B cell (primary cell): ENCODE results near the gene ASAH2B. TPM values are rescaled to one million over a fixed set of nuclear protein-coding genes. Genes with fewer than 3 reads are reported as not detected.
"Not testable (repeated sequence)": the region's sequence is repeated elsewhere in the genome, so short reads cannot be mapped to it uniquely, and the experiment has no call there.

Source experiments
- ATAC-seq: fragments of 200-7000 bp; cut with Tn5 transposase; one replicate; pipeline ENCODE4 v1.10.0; 2021; ENCODE audit warnings: low read depth, mild to moderate bottlenecking, moderate number of reproducible peaks, moderate library complexity
- CTCF ChIA-PET: fragments of 350-600 bp; sonication (Branson Sonifier 250); formaldehyde crosslinking; loops from one replicate; lab custom pipeline; 2021; ENCODE audit warnings: antibody characterized with exemption, inconsistent platforms; lab: Charles Lee
- POLR2A ChIA-PET: fragments of 350-600 bp; sonication (Branson Sonifier 250); formaldehyde crosslinking; loops from one replicate; lab custom pipeline; 2021; ENCODE audit warnings: antibody characterized with exemption; lab: Charles Lee
- DNase-seq: peaks from one replicate; pipeline ENCODE4 v3.0.0; 2013
- H2AFZ ChIP-seq: 2 replicates; pipeline ENCODE4 v1.6.1; 2012; ENCODE audit warnings: mild to moderate bottlenecking, low read depth, low read length; ENCODE audit not compliant: insufficient read depth, poor library complexity, severe bottlenecking
- H3K27ac ChIP-seq, 2 donors: 1 replicate in 1 of 2; 2 replicates in 1 of 2; pipeline ENCODE4 v1.5.1; 2012 to 2013; ENCODE audit warnings: low read length in 2 of 2, mild to moderate bottlenecking in 2 of 2, moderate library complexity in 1 of 2
- H3K27me3 ChIP-seq, 4 experiments: fragments of 200-600 bp in 1 of 4; sonication (generic) in 1 of 4; replicated peaks in 1 of 4; 1 replicate in 2 of 4; 2 replicates in 2 of 4; pipeline versions ENCODE4 v1.6.1 to v1.7.0; 2013 to 2016; ENCODE audit warnings: low read length in 3 of 4, mild to moderate bottlenecking in 2 of 4, mixed read lengths in 1 of 4, moderate library complexity in 1 of 4; ENCODE audit not compliant: insufficient read depth in 4 of 4, control insufficient read depth in 3 of 4; ENCODE audit errors: control extremely low read depth in 1 of 4
- H3K36me3 ChIP-seq, 2 experiments: replicated peaks in 1 of 2; 1 replicate in 1 of 2; 2 replicates in 1 of 2; pipeline versions ENCODE4 v1.6.1 to v1.7.1; 2013; ENCODE audit warnings: low read length in 1 of 2; ENCODE audit not compliant: insufficient read depth in 2 of 2, control insufficient read depth in 1 of 2; ENCODE audit errors: control extremely low read depth in 1 of 2, extremely low read depth in 1 of 2
- H3K4me1 ChIP-seq, 2 donors: fragments of 200-600 bp in 1 of 2; sonication (generic) in 1 of 2; 1 replicate in 1 of 2; 2 replicates in 1 of 2; pipeline versions ENCODE4 v1.5.1 to v1.6.1; 2013 to 2017; ENCODE audit warnings: low read length in 2 of 2; ENCODE audit not compliant: control insufficient read depth in 2 of 2, insufficient read depth in 2 of 2
- H3K4me2 ChIP-seq: replicated peaks from 2 replicates; pipeline ENCODE3; 2012; ENCODE audit warnings: mild to moderate bottlenecking, low read depth, low read length; ENCODE audit not compliant: poor library complexity, severe bottlenecking
- H3K4me3 ChIP-seq, 5 experiments: fragments of 200-600 bp in 1 of 5; sonication (generic) in 1 of 5; 1 replicate in 3 of 5; 2 replicates in 2 of 5; pipeline versions ENCODE4 v1.5.1 to v1.7.0; 2011 to 2016; ENCODE audit warnings: low read length in 4 of 5, mild to moderate bottlenecking in 4 of 5, low read depth in 2 of 5, control low read depth in 1 of 5, moderate library complexity in 1 of 5; ENCODE audit not compliant: insufficient read depth in 1 of 5; ENCODE audit errors: control extremely low read depth in 1 of 5, extremely low read depth in 1 of 5
- H3K79me2 ChIP-seq: fragments of 200-600 bp; sonication (generic); one replicate; pipeline ENCODE4 v1.6.0; 2016; ENCODE audit warnings: low read length; ENCODE audit not compliant: control insufficient read depth, insufficient read depth
- H3K9ac ChIP-seq: fragments of 200-600 bp; sonication (generic); 2 replicates; pipeline ENCODE4 v1.6.1; 2017; ENCODE audit warnings: mild to moderate bottlenecking, low read length, moderate library complexity
- H3K9me3 ChIP-seq, 3 donors: one replicate each; pipeline versions ENCODE4 v1.6.1 to v1.7.1; 2013; ENCODE audit warnings: low read length in 2 of 3; ENCODE audit not compliant: control insufficient read depth in 2 of 3, insufficient read depth in 1 of 3; ENCODE audit errors: control extremely low read depth in 1 of 3
- H4K20me1 ChIP-seq: 2 replicates; pipeline ENCODE4 v1.6.0; 2012; ENCODE audit warnings: mild to moderate bottlenecking, low read length; ENCODE audit not compliant: insufficient read depth, control insufficient read depth, poor library complexity, severe bottlenecking
- H3K27ac Mint-ChIP-seq: one replicate; pipeline ENCODE4 v1.8.0; 2021; ENCODE audit warnings: mixed read lengths
- H3K27me3 Mint-ChIP-seq: one replicate; pipeline ENCODE4 v1.8.0; 2021; ENCODE audit warnings: mixed read lengths
- H3K4me1 Mint-ChIP-seq: one replicate; pipeline ENCODE4 v1.8.0; 2021; ENCODE audit warnings: mixed read lengths
- H3K4me3 Mint-ChIP-seq: one replicate; pipeline ENCODE4 v1.8.0; 2021; ENCODE audit warnings: mixed read lengths
- H3K9me3 Mint-ChIP-seq: one replicate; pipeline ENCODE4 v1.8.0; 2022; ENCODE audit warnings: mixed read lengths; ENCODE audit not compliant: insufficient read depth
- WGBS: methylation state at CpG from one replicate; pipeline ENCODE4 v1.1.5; 2013; ENCODE audit warnings: missing lambda C conversion rate; ENCODE audit not compliant: insufficient coverage; 5-methylcytosine and 5-hydroxymethylcytosine counted together
- intact Hi-C: fragments of 100-400 bp; cut with micrococcal nuclease; formaldehyde crosslinking; loops from one replicate; pipeline ENCODE4 v1.10.0; 2022
- polyA plus RNA-seq: library from polyadenylated mRNA; depleted of rRNA; stranded (reverse); fragments of >200 nt; gene quantifications from 2 replicates; pipeline ENCODE4 v1.2.3, GENCODE V29; 2012
- total RNA-seq, 2 donors: library from RNA; stranded (reverse); fragments of 120-200 nt in 1 of 2; gene quantifications; 1 replicate in 1 of 2; 2 replicates in 1 of 2; pipeline versions ENCODE4 v1.2.3 to v1.2.4, GENCODE V29; 2013 to 2022

Gene ASAH2B
- total and polyA plus RNA-seq, 2 donors (not counting 1 experiment from before 2014, with no cell fraction given), result 1.0 to 1.1 TPM

DNA sequence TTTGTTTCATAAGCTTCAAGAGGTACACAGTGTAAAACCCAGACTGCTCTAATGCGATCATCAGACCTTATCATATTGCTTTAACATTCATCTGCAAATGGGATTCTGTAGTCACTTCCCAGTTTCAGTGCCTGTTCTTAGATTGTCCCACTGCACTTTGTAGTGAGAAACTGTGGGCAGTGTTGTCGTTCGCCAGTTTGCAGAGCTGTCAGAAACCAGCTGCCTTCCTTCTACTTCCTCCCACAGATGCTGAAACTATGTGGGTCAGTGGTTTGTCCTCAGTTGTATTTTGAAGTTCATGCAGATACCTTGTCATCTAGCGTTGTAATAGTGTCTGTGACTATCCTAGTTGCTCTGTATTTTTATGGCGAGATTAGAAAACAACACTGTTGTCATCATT lies 15.9 kb upstream of the ASAH2B start:
- peaks cover 30% of the 10 kb centered on the region for H3K27me3 Mint-ChIP-seq
- POLR2A ChIA-PET, CTCF ChIA-PET, H3K9me3 ChIP-seq, H3K27ac ChIP-seq, H3K9me3 Mint-ChIP-seq, H3K9ac ChIP-seq, H3K27ac Mint-ChIP-seq, H3K27me3 ChIP-seq, ATAC-seq, H3K4me1 ChIP-seq, H3K79me2 ChIP-seq, H3K4me3 ChIP-seq, H3K4me1 Mint-ChIP-seq, H2AFZ ChIP-seq, H3K36me3 ChIP-seq, H4K20me1 ChIP-seq, H3K4me3 Mint-ChIP-seq, intact Hi-C loops, DNase-seq, H3K4me2 ChIP-seq: not testable (repeated sequence)
- no CpG with 5 or more reads among the region's 5 CpGs for WGBS

DNA sequence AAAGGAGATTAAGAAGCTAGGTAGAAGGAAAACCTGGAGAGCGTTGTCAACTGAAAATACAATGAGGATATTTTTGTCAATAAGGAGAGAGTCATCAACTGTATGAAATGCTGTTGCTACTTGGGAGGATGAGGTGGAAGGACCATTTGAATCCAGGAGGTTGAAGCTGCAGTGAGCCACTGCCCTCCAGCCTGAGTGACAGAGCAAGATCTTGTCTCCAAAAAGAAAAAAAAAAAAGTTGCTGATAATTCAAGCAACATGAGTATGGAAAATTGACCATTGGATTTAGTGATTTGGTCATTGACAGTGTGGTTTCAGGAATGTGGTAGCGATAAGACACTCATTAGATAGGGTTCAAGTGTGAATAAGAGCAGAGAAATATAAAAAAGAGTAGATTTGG lies 11.6 kb upstream of the ASAH2B start:
- H3K4me2 ChIP-seq, intact Hi-C loops: not testable (repeated sequence)
- WGBS, result 100% methylated on average over 1 of the region's 2 CpGs

DNA sequence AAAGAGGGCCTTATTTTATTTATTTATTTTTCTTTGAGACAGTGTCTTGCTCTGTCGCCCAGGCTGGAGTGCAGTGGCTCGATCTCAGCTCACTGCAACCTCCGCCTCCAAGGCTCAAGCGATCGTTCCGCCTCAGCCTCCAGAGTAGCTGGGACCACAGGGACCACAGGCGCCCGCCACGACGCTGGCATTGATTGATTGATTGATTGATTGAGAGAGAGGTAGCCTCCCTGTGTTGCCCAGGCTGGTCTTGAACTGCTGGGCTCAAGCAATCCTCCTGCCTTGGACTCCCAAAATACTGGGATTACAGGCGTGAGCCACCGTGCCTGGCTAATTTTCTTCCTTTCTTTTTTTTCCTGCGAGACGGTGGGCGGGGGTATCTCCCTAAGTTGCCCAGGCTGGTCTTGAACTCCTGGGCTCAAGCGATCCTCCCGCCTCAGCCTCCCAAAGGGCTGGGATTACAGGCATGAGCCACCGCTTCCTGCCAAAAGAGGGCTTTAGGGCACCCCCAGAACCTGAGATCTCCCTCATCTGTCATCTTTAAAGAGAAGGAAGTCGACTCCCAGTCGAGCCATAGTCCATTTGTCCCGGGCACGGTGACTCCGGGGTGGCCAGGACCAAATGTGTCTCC lies 634 bp upstream of the ASAH2B start:
- peak overlapping the region; percentile 70 for H3K27ac Mint-ChIP-seq
- peak overlapping the region; percentile 88 for H3K4me3 Mint-ChIP-seq
- H3K27me3 Mint-ChIP-seq, result peaks cover 21% of the 10 kb centered on the region
- H3K4me2 ChIP-seq, result peak overlapping the region; percentile 89
- H3K27ac ChIP-seq, result peak overlapping the region in 1 of 2 donors; percentile 60
- POLR2A ChIA-PET, CTCF ChIA-PET, H3K27me3 ChIP-seq, H3K9me3 Mint-ChIP-seq, H3K36me3 ChIP-seq, ATAC-seq, H3K9me3 ChIP-seq, H3K79me2 ChIP-seq, intact Hi-C loops, H3K4me1 ChIP-seq, H4K20me1 ChIP-seq: not testable (repeated sequence)
- peak; percentile 1 for DNase-seq
- H3K4me1 Mint-ChIP-seq, result peaks cover 21% of the 10 kb centered on the region
- peak overlapping the region; percentile 83 for H3K9ac ChIP-seq
- peak overlapping the region in 4 of 5 experiments; percentile 66 to 89 (median 80) for H3K4me3 ChIP-seq
- WGBS, result 68% methylated on average over 23 of the region's 23 CpGs
- peak overlapping the region; percentile 92 for H2AFZ ChIP-seq

More for the DNA sequence above, 11.6 kb upstream of the ASAH2B start:
- H3K79me2 ChIP-seq, H3K9ac ChIP-seq, H3K27ac Mint-ChIP-seq, H2AFZ ChIP-seq, H3K9me3 ChIP-seq, H3K27ac ChIP-seq, POLR2A ChIA-PET, H4K20me1 ChIP-seq, H3K4me3 Mint-ChIP-seq, H3K27me3 ChIP-seq, H3K4me1 Mint-ChIP-seq, H3K4me1 ChIP-seq, CTCF ChIA-PET, H3K4me3 ChIP-seq, ATAC-seq, H3K36me3 ChIP-seq, H3K9me3 Mint-ChIP-seq, DNase-seq: not testable (repeated sequence)
- peaks cover 38% of the 10 kb centered on the region for H3K27me3 Mint-ChIP-seq
